ENCODE data around the gene EXOSC6.
A peak's percentile ranks its signal among the peaks of the same experiment; 100 is the strongest.
"Not testable (repeated sequence)": the region's sequence is repeated elsewhere in the genome, so short reads cannot be mapped to it uniquely, and the experiment has no call there.

EXOSC6 gene

GRCh38 chr16:70251629-70252354 is at the start of gene EXOSC6:
Gene EXOSC6 (minus strand): TSS chr16:70251940. CDS start chr16:70251900, 40 bp downstream.
- DNase-seq = peak; percentile 90

DNA sequence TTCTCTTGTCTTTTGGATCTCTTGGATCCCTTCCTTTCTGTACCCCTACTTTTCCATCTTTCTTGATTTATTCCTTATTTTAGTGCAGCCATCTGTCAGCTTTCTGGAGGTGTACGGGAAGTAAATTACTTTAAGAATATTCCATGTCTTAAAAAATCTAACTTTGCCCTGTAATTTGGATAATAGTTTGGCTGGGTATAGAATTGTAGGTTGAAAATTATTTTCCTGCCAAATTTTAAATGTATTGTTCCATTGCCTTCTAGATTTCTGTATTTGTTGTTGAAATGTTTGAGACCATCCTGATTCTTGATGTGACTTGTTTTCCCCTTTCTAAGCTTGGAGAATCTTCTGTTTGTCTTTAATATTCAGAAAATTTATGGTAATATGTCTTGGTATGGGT is 49.4 kb upstream of the EXOSC6 start:
- no peak for DNase-seq

GRCh38 chr16:70298988-70299938 is 47.5 kb upstream of the EXOSC6 start, which contains the start of gene DDX19B:
Gene DDX19B (plus strand): TSS chr16:70299186. CDS start chr16:70299298, 112 bp downstream.
- peak; percentile 65 for DNase-seq

DNA sequence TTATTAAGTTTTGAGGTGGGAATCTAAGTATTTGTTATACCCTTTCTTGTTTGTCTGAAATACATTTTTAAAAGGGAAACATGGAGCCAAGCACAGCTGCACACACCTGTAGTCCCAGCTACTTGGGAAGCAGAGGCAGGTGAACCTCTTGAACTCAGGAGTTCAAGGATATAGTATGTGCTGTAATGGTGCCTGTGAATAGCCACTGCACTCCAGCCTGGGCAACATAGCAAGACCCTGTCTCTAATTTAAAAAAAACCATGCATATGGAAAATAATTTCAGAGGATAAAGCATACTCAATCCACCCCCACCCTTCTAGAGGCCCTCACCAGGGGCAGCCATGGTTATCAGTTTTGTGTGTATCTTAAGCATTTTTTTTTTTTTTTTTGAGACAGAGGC is 43.9 kb upstream of the EXOSC6 start:
- no peak for DNase-seq

DNA sequence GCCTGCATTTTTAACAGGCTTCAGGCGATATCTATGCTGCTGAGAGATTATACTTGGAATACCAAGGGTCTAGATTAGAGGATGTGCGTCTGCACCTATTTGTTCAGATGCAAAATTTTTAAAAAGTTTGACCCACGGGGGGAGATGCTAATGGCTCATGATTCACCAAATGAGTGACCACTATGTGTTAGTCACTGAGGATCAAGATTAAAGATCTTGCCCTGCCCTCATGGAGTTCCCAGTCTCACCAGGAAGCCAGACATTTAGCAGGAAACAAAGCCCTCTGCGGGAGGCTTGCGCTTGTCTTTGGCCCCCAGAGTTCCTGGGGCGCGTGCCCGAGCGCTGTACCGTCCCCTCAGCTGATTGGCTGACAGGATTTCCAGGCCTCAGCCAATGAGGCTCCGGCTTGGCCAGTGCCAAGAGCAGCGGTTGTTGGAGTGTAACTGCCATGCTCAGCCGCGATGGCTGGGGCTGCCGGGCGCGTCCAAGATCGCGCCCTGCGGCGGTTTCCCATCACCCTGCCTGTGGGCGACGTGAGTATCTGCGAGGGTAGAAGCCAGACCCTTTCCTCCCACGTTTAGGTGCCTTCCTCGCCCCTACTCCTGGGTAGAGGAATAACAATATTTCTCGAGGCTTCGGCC is 42.8 kb upstream of the EXOSC6 start:
- no peak for DNase-seq

DNA sequence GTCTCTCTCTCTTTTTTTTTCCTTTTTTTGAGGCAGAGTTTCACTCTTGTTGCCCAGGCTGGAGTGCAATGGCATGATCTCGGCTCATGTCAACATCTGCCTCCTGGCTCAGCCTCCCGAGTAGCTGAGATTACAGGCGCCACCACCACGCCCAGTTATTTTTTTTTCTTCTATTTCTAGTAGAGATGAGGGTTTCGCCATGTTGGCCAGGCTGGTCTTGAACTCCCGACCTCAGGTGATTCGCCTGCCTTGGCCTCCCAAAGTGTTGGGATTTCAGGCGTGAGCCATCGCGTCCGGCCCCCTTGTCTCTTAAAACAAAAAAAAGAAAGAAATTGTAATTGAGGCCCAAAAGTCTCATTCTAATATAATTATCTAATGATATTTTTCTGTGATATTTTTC is 40.4 kb upstream of the EXOSC6 start:
- not testable (repeated sequence) for DNase-seq

- peak; percentile 16 for DNase-seq
These were observed 39.3 kb upstream of the EXOSC6 start for GRCh38 chr16:70290949-70291519.

GRCh38 chr16:70289229-70290094 is 37.7 kb upstream of the EXOSC6 start, which contains the start of gene AARS1:
Gene AARS1 (minus strand): TSS chr16:70289506. CDS start chr16:70282763, 6,743 bp downstream.
- peak; percentile 98 for DNase-seq

DNA sequence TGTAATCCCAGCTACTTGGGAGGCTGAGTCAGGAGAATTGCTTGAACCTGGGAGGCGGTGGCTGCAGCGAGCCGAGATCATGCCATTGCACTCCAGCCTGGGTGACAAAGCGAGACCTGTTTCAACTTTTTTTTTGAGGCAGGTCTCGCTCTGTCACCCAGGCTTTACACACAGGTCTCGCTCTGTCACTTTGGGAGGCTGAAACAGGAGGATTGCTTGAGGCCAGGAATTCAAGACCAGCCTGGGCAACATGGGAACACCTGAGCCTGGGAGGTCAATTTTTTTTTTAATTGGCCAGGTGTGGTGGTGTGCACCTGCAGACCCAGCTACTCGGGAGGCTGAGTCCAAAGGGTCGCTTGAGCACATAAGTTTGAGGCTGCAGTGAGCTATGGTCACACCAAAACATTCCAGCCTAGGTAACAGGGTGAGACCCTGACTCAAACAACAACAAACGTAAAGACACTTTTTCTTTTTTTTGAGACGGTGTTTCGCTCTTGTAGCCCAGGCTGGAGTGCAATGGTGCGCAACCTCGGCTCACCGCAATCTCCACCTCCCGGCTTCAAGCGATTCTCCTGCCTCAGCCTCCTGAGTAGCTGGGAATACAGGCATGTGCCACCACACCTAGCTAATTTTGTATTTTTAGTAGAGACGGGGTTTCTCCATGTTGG is 35.7 kb upstream of the EXOSC6 start:
- not testable (repeated sequence) for DNase-seq

GRCh38 chr16:70276392-70276791 is 24.7 kb upstream of the EXOSC6 start:
- DNase-seq = no peak

DNA sequence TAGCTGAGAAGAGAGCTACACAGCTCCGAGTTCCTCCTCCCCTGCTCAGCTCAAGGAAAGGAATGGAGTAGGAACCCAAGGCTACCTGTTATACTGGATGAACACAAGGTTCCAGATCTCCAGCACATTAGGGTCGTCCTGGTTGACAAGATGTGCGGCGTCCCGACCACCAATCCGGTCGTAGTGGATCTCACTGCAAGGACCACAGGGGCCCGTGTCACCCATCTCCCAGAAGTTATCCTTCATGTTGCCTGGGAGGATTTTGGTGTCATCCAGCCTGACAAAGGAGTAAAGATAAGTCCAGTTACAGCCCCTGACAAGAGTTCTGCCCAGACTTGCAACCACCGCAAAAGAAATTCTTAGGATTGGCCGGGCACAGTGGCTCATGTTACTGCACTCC is 20.0 kb upstream of the EXOSC6 start:
- DNase-seq = no peak

DNA sequence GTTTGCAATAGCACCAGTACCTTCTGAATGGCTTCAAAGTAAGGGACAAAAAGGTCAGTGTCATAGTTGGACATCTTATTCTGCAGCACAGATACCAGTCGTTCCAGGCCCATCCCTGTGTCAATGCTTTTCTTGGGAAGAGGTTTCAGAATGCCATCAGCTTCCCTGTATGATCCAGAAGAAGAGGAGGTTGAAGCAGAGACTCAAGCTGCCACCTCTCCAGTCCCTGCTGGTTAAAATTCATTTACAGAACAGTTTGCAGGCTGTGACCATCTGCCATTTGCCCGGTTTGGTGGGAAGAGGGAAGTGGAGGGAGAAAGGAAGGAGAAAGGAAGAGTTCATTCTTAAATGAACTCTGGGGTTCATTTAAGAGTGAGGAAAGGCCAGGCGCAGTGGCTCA is 18.4 kb upstream of the EXOSC6 start:
- DNase-seq = no peak

DNA sequence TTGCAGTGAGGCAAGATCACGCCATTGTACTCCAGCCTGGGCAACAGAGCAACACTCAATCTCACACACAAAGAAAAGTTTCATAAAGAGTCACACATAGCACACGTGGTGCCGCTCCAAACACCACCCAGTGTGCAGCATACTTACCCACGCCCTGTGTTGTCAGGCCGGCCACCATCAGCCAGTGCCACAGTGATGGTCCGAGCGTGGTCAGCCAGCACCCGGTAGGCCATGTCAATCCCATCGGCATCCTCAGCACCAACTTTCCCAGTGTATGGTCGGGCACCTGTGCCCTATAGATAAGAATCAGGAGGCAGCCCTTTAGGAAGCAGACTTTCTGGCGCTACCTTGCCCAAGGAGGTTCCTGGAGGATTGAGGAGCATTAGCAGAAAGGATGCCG is 17.7 kb upstream of the EXOSC6 start:
- no peak for DNase-seq

GRCh38 chr16:70267922-70268321 is 16.2 kb upstream of the EXOSC6 start:
- DNase-seq = not testable (repeated sequence)

DNA sequence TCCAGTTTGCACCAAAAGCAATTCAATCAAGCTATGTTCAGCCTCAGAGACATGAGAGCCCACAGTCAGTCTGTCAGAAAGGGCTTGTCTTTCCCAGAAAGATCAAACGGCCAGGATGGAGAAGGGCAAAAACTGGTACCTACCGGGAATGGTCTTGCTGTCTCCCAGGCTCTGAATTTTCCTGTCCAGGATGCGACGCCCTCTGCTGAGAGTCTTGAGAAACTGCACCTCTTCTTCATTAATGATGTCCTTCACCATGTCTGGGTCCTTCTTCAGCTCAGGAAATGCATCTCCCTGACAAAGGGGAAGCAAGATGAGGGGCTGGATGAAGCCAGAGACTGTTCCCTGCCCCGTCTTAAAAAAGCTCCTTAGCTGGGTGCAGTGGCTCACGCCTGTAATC is 15.8 kb upstream of the EXOSC6 start:
- DNase-seq = peak; percentile 28

- not testable (repeated sequence) for DNase-seq
These were observed 8.2 kb upstream of the EXOSC6 start for GRCh38 chr16:70259903-70260302.

DNA sequence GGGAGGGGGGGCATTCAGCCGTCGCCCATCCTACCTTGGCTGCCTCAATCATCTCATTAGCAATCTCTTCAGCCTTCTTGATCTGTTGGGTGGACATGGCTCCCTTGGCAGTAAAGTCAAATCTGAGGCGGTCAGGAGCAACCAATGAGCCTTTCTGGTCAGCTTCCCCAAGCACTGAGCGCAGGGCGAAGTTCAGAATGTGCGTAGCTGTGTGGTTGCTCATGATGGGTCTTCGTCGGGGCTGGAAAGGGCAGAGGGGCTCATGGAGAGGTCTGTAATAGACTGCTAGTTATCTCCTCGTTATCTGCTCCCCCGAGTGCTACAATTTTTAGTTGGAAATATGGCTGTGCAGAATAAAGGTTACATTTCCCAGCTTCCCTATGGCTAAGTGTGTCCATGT is 7.2 kb upstream of the EXOSC6 start:
- no peak for DNase-seq

DNA sequence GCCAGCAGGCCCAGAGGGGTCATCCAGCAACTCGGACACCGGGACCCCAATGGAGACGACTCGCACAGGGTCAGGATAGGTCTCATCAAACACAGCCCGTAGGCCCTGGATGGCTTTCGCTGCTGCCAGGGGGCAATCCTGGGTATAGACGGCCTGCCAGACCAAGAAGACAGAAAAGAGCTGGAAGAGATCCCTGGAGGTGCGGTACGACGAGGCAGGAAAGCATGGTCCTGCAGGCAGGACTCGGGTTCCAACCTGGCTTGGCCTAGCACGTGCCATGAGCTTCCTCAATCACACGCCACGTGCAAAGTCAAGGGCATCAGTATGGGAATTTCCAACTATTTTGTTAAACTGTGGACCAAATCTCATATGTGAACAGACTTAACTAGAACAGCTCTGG is 6.3 kb upstream of the EXOSC6 start:
- DNase-seq = no peak

DNA sequence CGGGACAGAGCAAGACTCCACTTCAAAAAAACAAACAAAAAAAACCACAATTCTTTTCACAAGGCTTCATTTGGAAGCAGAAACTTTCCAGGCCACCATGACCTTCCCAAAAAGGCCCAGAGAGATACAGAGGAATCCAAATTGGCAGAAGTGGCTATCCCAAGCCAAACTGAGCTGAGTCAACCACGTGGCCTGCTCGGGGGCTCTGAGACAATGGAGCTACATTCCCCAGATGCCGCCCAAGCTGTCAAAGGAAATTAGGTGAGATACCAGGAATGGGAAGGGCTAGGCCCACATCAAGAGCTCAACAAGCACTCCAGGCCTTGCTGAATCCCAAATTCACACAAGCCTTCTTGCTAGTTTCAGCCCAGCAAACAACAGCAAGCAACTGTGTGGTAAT is 5.7 kb upstream of the EXOSC6 start:
- DNase-seq = no peak

DNA sequence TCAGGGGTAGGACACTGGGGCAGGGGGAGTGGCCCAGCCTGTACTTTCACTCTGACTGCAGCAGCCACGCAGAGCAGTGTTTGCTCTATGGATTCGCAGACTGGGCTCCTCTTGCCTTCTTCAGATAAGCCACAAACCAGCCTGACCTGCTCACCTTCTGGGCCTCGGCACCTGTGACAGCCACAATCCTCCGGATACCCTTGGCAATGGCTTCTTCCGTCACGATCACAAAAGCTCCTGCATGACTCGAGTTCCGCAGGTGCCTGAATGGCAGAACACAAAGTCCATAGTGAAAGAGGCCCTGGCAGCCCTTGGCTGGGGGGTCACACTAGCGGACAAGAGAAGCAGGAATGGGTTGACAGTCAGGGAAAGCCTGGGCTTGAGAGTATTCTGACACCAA is 3.8 kb upstream of the EXOSC6 start:
- DNase-seq = no peak

DNA sequence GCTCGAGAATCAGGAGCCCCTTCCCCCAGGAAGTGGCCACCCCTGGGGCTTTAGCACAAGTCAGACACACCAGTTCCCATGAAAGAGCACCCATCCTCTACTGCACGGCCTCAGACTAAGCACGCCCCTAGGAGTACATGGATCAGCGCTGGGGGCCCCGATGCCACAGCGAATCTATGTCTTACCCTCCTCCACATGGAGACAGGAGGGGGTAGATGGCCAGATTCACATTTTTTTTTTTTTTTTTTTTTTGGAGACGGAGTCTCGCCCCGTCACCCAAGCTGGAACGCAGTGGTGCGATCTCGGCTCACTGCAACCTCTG is 3.2 kb upstream of the EXOSC6 start:
- no peak for DNase-seq
